ENCODE measurements around the gene SLC1A1. TPM values are rescaled to one million over a fixed set of nuclear protein-coding genes. Genes with fewer than 3 reads are reported as not detected.

SLC1A1 gene
- total RNA-seq, 3 donors from 2014 or later: 0.05 to 0.33 TPM; not detected in 1

DNA sequence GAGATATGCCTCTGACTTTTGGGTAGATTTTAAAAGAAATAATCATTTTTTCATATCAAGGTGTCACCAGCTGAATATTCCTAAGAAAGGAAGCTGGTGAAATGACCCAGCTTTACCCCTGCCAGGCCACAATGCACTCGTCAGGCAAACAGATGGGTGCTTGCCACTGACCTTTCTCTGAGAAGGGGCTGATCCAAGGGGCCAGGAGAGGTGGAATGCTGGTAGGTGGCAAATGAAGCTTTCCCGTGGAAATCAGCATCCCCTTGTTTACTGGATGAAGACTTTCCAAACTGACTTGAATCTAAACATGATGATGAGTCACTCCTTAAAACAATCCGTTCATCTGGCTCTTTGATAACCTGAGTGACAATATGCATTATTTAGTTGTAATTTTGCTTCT is 127.5 kb downstream of the SLC1A1 start:
- Mint-ChIP-seq H3K36me3 (ENCODE audit: insufficient read depth) (no peaks in the 10 kb centered on the region), H3K27me3 (ENCODE audit: low read depth) (peaks cover 2% of the 10 kb centered on the region), H3K4me3 (no peak overlapping the region), H3K4me1 (ENCODE audit: low read depth) (peaks cover 26% of the 10 kb centered on the region), H3K9me3 (no peaks in the 10 kb centered on the region)
- ATAC-seq (no peak), DNase-seq (no peak)

DNA sequence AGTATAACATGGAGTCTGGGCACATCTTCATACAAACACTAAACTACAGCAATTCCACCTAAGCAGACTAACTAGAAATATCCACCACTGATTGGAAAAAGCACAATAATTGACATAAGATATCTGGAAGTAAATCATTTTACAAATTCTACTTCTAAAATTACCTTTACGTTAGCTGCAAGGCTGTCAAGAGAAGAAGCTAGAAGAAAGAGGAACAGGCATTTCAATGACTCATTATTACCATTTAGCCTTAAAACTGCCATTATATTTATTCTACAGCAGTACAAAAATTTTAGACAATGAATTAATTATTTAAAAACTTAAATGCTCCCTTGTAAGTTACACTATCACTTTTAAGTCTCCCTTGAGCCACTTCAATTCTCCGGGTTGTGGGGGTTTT is 128.4 kb downstream of the SLC1A1 start:
- no peak for DNase-seq
- Mint-ChIP-seq H3K9me3 (no peaks in the 10 kb centered on the region), H3K36me3 (ENCODE audit: insufficient read depth) (no peaks in the 10 kb centered on the region), H3K4me1 (ENCODE audit: low read depth) (peaks cover 26% of the 10 kb centered on the region), H3K27me3 (ENCODE audit: low read depth) (peaks cover 2% of the 10 kb centered on the region), H3K4me3 (no peak overlapping the region)
- no peak for ATAC-seq

DNA sequence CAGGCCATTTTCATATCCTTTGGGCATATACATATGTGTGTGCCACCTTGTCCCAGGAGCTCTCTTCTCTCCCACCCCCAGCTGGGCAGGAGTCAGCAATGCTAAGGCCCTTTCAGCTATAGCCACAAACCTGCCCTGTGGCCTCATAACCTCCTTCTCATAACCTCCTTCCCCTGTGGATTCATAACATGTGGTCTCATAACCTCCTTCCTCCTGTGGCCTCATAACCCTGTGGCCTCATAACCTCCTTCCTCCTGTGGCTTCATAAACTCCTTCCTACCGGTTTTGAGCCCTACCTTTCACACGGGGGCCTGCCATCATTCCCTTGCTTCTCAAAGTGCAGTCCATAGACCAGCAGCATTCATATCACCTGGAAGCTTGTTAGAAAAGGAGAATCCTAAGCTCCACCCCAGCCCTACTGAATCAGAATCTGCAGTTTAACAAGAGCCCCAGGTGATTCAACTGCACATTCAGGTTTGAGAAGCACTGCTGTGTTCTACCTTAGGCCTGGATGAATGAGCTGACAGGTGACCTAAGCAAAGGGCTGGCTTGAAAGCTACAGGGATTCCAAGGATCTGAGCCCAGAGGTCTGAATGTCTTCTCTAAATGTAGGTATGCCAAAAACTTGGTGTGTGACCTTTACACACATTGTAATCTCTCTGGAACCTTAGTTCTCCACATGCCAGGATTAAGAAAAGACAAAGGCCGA is 129.9 kb downstream of the SLC1A1 start:
- Mint-ChIP-seq H3K36me3 (ENCODE audit: insufficient read depth) (no peaks in the 10 kb centered on the region), H3K9me3 (no peaks in the 10 kb centered on the region), H3K4me3 (no peak overlapping the region), H3K4me1 (ENCODE audit: low read depth) (peaks cover 22% of the 10 kb centered on the region), H3K27me3 (ENCODE audit: low read depth) (peaks cover 2% of the 10 kb centered on the region)
- DNase-seq (no peak), ATAC-seq (no peak)

DNA sequence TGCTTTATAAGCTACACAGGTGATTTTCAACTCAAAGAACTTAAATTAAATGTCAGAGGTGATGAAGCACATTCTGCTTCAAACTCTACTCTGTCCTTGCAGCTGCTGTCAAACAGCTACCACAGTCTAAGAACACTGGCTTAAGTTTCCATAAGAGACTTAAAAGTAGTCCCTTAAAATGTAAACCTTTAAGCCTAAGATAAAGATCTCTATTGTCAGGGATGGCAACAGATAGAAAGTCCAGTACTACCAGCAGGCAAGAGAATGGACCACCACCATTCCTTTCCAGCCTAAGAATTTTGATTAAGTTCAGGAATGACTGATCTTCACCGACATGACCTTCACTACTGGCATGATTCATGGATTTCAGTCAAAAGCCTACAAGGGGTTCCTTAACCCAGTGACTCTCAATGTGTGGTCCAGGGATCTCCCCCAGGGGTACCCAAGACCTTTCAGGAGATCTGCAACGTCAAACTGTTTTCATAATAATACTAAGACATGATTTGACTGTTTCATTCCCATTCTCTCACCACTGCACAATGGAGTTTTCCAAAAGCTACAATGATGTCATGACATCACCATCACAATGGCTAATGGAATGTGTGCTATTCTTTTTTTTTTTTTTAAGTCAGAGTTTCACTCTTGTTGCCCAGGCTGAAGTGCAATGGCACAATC is 130.8 kb downstream of the SLC1A1 start:
- H3K36me3 Mint-ChIP-seq (ENCODE audit: insufficient read depth): no peaks in the 10 kb centered on the region
- H3K27me3 Mint-ChIP-seq (ENCODE audit: low read depth): peaks cover 2% of the 10 kb centered on the region

DNA sequence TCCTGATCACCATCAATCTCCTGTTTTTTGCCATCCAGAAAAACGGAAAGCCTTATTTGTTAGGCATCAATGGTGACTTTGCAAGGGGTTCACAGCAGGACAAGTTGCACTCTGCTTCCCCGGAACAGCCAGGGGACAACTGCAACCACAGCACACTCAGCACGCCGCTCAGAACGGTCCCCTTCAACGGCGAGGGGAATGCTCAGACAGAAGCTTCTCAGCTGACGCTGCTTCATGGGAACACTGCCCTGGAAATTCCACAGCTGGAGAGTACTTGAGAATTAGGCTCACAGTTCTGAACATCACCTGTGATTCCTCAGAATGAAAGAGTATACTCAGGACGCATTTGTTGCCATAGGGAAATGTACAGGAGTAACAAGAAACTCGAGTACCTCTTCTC is 131.7 kb downstream of the SLC1A1 start:
- H3K4me1 Mint-ChIP-seq (ENCODE audit: low read depth): peaks cover 18% of the 10 kb centered on the region
- no peaks in the 10 kb centered on the region for H3K36me3 Mint-ChIP-seq (ENCODE audit: insufficient read depth)
- H3K27me3 Mint-ChIP-seq (ENCODE audit: low read depth): peaks cover 2% of the 10 kb centered on the region
- H3K9me3 Mint-ChIP-seq: no peaks in the 10 kb centered on the region
- DNase-seq (no peak), ATAC-seq (no peak)
- H3K4me3 Mint-ChIP-seq: no peak overlapping the region

More for the DNA sequence above, 130.8 kb downstream of the SLC1A1 start:
- ATAC-seq: no peak
- no peak for DNase-seq
- H3K9me3 Mint-ChIP-seq: no peaks in the 10 kb centered on the region
- peaks cover 18% of the 10 kb centered on the region for H3K4me1 Mint-ChIP-seq (ENCODE audit: low read depth)
- H3K4me3 Mint-ChIP-seq: no peak overlapping the region

DNA sequence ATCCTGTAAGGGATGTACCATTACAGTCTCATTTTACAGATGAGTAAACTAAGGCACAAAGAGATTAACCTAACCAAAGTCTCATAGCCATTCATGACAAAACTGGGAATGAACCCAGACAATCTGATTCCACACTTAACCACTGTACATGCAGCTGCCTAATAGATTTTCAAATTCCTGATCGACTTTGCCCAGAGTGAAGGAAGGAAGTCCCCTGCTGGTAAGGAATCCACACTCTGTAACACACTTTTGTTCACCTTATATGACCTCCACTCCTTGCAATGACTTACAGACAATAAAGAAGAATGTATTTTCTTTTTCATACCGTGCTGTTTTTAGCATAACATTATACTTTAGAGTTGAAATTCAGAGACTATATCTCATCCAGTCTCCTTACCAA is 140.6 kb downstream of the SLC1A1 start:
- DNase-seq (no peak), ATAC-seq (no peak)
- Mint-ChIP-seq H3K4me1 (ENCODE audit: low read depth) (peaks cover 5% of the 10 kb centered on the region), H3K9me3 (no peaks in the 10 kb centered on the region), H3K27me3 (ENCODE audit: low read depth) (peaks cover 2% of the 10 kb centered on the region), H3K36me3 (ENCODE audit: insufficient read depth) (peaks cover 2% of the 10 kb centered on the region), H3K4me3 (no peak overlapping the region)

Other genes with a start within 250 kb of the SLC1A1 start
- gene GLIS3, start 190.4 kb upstream of the SLC1A1 start, total RNA-seq: 1 to 10 TPM; 1.7 to 4.7 (median 2.9) TPM
- gene PLPP6, start 171.8 kb downstream of the SLC1A1 start, total RNA-seq: 1 to 10 TPM; 3.0 to 3.6 (median 3.1) TPM
- gene SPATA6L, start 176.0 kb downstream of the SLC1A1 start, total RNA-seq: under 1 TPM in 2 of 3 donors, not detected in 1; 0.30 to 0.50 TPM
- 10 to 100 TPM; 14.7 to 16.6 (median 16.2) TPM for gene CDC37L1, start 189.1 kb downstream of the SLC1A1 start, total RNA-seq

Measured in activated T-cell treated with anti-CD3 and anti-CD28 coated beads, Interleukin-2, amount 50 U/mL, for 4 hours (primary cell).